Measurements from ENCODE around the gene WDR5.
A peak's percentile ranks its signal among the peaks of the same experiment; 100 is the strongest.

Gene WDR5

GRCh38 chr9:134189470-134190231, 53.8 kb downstream of the WDR5 start:
- DNase-seq = no peak

DNA sequence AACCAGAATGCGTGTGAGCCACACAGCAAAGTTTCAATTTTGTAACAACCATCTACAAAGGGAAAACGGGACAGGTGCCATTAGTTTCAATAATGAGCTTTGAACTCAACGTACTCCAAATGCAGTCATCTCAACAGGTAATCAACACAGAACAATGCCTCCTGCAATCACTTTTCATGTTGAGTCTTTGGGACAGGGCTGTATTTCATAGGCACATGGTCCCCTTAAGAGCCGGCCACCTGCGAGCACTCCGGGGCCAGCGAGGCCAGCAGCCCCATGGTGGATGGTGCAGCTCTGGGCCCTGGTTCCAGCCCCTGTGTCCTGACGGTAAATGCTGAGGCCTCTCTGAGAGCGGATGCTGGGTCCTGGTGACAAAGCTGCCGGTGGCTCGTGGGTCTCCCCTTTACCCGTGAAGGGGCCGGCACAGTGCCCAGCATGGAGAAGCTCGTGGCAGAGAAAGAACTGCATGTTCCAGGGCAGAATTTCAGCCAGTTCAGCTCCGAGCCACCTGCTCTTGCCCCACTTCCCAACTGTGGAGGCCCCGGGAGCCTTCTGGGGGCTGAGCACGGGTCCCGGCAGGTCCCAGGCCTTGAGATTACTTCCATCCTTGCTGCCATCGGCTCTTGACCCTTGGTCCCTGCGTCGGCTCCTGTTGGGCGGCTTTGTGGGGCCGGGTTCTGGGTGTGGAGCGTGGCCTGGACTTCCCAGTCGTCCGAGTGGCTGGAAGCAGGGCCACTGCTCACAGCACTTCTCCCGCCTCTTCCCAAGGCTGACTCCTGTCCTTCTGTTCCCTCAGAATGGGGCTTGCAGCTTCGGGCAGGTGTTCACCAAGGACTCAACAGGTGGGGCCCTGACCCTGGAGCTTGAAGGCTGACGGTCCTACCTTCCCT, 54.6 kb downstream of the WDR5 start:
- no peak for DNase-seq

DNA sequence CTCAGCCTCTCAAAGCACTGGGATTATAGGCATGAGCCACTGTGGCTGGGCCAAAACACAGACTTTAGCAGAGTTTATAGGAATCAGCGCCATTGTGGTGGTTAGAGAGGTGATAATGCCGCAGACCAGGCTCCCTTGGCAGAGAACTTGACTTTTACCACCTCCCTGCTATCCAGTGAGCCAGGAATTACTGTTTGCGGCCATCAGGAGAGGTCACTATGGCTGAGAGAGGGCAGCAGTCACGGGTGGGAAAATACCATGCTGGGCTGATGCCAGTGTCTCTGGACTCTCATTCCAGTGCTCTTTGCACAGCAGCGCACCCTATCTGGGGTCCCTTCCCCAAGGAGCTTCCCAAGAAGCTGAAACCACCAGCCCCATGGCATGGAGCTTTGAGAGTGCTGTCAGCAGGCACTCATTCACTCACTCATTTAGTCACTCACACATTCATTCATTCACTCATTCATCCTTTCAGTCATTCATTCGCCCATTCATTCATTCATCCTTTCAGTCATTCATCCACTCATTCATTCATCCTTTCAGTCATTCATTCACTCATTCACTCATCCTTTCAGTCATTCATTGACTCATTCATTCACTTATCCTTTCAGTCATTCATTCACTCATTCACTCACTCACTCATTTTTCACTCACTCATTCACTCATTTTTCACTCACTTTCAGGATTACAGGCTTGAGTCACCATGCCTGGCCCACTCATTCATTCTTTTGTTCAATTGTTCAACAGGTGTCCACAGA, 55.8 kb downstream of the WDR5 start:
- DNase-seq = no peak

- DNase-seq = no peak
These were observed 56.5 kb downstream of the WDR5 start for GRCh38 chr9:134192311-134192950.

- peak; percentile 0 for DNase-seq
These were observed 57.3 kb downstream of the WDR5 start for GRCh38 chr9:134192951-134193731.

DNA sequence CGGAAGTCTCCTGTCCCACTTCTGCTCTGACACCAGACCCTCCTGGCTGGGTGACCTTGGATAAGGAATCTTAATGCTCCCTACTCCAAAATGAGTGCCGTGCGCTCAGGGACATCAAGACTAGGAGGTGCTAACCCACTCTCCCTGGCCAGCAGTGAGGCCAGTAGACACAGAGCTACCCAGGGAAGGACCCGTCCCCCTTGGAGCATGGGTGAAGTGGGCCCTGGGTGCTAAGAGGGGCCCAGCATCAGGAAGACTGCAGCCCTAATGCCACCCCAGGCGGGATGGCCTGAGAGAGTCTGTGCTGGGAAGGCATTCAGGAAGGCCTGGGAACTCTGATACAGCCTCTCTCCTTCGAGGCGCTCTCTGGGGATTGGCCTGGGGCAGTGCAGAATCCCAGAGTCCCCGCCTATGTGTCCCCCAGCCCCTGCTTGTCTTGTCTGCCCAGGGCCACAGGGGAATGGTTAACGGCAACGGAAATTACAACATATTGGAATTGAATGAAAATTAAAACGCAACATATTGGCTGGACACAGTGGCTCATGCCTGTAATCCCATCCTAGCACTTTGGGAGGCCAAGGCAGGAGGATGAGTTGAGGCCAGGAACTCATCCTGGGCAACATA, 58.1 kb downstream of the WDR5 start:
- no peak for DNase-seq

GRCh38 chr9:134195558-134195957, 59.7 kb downstream of the WDR5 start:
- DNase-seq = no peak

DNA sequence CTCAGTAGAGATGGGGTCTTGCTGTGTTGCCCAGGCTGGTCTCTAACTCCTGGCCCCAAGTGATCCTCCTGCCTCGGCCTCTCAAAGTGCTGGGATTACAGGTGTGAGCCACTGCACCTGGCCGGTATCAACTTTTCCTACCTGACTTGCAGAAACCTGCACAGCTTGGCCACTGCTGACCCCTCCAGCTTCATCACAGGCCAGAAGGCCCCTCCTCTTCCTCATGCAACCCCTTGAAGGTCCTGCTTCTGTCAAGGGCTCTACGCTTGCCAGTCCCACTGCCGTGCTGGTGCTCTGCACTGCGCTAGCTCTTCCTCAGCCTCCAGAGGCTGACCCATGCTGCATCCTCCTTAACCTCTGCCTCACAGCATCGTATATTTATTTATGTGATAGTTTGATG, 61.0 kb downstream of the WDR5 start:
- no peak for DNase-seq

DNA sequence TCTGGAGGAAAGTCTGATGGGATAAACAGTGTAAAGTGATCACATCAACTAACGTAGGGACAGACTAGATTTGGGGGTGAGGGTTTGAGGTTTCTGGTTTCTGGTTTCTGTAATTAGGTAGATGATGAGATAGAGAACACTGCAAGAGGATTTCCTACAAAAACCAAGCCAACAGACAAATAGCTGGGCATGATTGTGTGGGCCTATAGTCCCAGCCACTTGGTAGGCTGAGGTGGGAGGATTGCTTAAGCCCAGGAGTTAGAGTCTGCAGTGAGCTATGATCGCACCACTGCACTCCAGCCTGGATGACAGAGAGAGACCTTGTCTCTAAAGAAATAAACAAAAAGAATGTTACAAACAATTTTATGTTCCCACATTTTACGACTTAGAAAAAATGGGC, 62.9 kb downstream of the WDR5 start:
- no peak for DNase-seq

GRCh38 chr9:134200730-134201129, 64.8 kb downstream of the WDR5 start:
- DNase-seq = no peak

- no peak for DNase-seq
These were observed 67.3 kb downstream of the WDR5 start for GRCh38 chr9:134203224-134203623.

- no peak for DNase-seq
These were observed 68.2 kb downstream of the WDR5 start for GRCh38 chr9:134204041-134204440.

GRCh38 chr9:134204991-134205578, 69.2 kb downstream of the WDR5 start:
- peak; percentile 56 for DNase-seq

DNA sequence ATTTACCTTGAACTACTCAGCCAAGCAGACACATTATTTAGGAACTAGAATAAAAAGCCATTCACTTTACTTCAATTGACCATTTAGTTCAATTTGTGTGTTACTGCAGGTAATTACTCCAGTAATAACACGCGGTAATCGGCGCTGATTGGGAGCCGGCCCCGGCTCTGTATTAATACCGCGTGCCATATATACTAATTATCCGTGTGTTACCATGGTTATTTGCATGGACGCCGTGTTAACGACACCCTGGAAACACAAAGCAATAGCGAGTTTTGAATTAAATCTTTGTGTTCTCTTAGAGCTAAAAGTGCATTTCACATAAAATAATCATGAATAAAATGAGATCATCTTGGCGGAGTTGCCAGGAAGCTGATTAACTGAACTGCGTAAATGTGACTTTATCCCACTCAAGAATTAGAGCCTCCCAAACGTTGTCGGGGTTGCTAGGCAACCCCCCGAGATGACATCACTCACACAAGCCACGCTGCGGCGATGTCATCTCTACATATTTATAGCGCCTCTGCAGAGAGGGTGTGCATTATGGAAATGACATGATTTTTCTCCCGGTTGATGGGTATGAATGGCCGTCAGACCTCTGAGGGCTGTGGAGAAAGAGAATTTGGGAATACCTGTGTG, 69.9 kb downstream of the WDR5 start:
- DNase-seq = peak; percentile 86

DNA sequence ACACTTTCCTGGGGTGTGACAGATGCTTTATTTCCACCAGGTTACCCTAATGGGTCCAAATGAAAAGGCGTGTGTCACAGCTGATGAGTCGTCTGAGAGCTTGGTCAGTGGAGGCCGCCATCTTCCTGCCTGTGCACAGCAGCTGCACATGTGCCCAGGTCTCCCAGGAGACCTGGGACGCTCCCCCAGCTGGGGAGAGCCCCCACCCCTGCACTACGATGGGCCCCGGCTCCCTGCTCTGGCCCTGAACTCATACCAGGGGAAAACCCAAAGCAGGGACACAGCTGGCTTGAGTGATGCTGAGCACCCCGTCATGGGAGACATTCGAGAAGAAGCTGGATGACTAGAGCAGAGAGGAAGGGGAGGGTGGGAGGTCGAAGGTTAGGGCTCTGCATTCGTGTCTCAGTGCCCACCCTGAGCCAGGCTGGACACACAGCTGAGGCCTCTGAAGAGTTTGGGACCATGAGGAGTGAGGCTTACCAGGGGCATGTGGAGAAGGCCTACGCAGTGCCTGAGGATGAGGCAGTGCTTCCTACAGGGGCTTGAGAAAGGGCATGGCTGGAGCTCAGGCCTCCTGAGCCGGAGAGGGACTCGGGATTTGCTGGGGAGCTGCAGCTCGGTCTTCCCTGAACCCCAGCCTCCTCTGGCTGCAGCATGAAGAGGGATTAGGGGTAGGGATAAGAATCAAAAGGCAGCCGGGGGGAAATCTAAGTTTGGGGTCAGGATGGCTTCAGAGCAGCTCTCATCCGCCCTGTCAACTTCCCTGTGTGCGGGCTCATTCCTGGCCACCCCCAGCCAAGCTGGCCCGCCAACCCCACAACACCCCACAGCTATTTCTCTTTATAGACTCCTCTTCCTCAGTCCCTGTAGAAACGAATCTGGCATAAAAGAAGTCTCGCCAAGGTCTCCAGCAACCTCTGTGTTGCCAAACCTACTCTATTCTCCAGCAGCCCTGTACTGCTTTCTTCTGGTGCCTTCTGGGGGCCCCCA, 70.7 kb downstream of the WDR5 start:
- DNase-seq = peak; percentile 45

DNA sequence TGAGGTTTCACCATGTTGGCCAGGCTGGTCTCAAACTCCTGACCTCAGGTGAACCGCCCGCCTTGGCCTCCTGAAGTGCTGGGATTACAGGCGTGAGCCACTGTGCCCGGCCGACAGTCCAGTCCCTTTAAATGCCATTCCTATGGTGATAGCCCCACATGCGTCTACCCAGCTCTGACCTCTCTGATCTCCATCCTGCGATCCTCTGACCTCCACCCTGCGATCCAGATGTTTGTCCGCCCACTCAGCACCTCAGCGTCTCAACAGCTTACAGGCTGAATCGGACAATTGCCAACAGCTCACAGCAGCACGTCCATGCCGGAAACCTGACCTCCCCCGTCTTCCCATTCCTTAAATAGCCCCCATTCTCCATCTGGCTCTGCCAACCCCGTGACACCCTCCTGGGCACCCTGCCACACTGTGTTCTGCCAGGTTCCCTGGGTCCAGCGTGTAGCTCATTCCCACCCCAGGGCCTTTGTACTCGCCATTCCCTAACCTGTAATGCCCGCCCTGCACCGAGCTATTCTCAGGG, 72.5 kb downstream of the WDR5 start:
- no peak for DNase-seq

DNA sequence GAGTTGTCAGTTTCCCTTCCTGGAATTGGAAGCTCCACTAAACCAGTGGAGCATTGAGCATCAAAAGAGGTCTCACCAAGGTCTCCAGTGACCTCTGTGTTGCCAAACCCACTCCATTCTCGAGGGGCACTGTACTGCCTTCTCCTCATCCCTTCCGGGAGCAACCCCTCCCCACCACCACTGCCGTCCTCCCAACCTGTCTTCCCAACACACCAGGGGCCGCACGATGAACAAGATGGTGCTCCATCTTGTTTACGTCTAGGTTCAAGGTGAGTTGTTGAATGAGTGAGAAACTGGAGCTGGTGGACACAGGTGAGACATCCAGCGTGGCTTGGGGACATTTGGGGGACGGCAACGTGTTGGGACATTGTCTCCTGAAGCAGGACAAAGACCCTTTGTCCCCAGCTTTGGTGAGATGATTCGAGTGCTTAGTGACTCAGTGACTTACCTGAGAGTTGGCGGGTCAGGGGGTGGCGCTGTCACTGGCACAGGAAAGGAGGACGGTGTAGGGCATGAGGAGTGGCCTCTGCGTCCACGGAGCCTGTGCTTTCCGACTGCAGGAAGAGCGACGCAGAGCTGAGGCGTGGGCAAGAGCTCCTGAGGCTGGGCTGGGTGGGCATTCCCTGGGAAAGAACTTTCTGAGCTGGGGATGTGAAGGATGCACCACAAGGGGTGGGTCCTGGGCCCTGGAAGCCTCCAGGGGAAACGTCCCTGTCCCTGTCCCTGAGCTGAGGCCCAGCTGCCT, 73.3 kb downstream of the WDR5 start:
- DNase-seq = no peak
